Endothelial cell of umbilical vein (primary cell): ENCODE results near the gene C2. TPM values are rescaled to one million over a fixed set of nuclear protein-coding genes. Genes with fewer than 3 reads are reported as not detected.

Experiments
- BruUV-seq: library from RNA; stranded (reverse); fragments of 400-500 nt; replicated peaks from 2 replicates; lab custom pipeline; 2021; lab: Mats Ljungman, UMichigan
- CTCF ChIA-PET: fragments of 300-600, 350-600 bp; sonication (Branson Sonifier 250); formaldehyde crosslinking; loops from one replicate; lab custom pipeline; 2021; ENCODE audit warnings: antibody characterized with exemption, inconsistent platforms; lab: Charles Lee
- POLR2A ChIA-PET: fragments of 300-600, 350-600 bp; sonication (Branson Sonifier 250); formaldehyde crosslinking; loops from one replicate; lab custom pipeline; 2021; ENCODE audit warnings: antibody characterized with exemption, inconsistent platforms; lab: Charles Lee
- DNase-seq: peaks from one replicate; pipeline ENCODE4 v3.0.0-alpha.2; 2011; ENCODE audit warnings: low read depth, low spot score
- FAIRE-seq: peaks from 2 replicates; lab custom pipeline; 2011; peaks lifted over from hg19 to GRCh38; lab: Jason Lieb, UNC
- H2AFZ ChIP-seq: 2 replicates; pipeline ENCODE4 v1.6.0; 2012; ENCODE audit warnings: low read depth, low read length, control low read depth, inconsistent platforms
- H3K27ac ChIP-seq: 2 replicates; pipeline ENCODE4 v1.5.1; 2011; ENCODE audit warnings: low read depth, mild to moderate bottlenecking, control low read depth, low read length, moderate library complexity; ENCODE audit not compliant: insufficient read depth
- H3K27me3 ChIP-seq, 2 experiments: 2 replicates each; pipeline versions ENCODE4 v1.6.0 to v1.6.1; 2011; ENCODE audit warnings: low read length in 2 of 2, mixed read lengths in 1 of 2; ENCODE audit not compliant: control insufficient read depth in 2 of 2, insufficient read depth in 2 of 2
- H3K36me3 ChIP-seq, 2 experiments: 2 replicates in 1 of 2; 3 replicates in 1 of 2; pipeline ENCODE4 v1.5.1; 2011; ENCODE audit warnings: low read length in 2 of 2, mild to moderate bottlenecking in 1 of 2, moderate library complexity in 1 of 2; ENCODE audit not compliant: control insufficient read depth in 2 of 2, insufficient read depth in 2 of 2; ENCODE audit errors: extremely low read depth in 1 of 2
- H3K4me1 ChIP-seq: 3 replicates; pipeline ENCODE4 v1.5.1; 2011; ENCODE audit warnings: mild to moderate bottlenecking, low read length; ENCODE audit not compliant: control insufficient read depth, insufficient read depth; ENCODE audit errors: extremely low read depth
- H3K4me2 ChIP-seq: 2 replicates; pipeline ENCODE4 v1.6.1; 2011; ENCODE audit warnings: low read length, control low read depth, mixed read lengths; ENCODE audit not compliant: insufficient read depth
- H3K4me3 ChIP-seq, 3 experiments: fragments of 200-600 bp in 1 of 3; sonication (generic), shearing (Covaris generic) in 1 of 3; replicated peaks in 1 of 3; 2 replicates each; pipeline ENCODE4 v1.5.1; 2011 to 2016; ENCODE audit warnings: control low read depth in 3 of 3, low read length in 3 of 3, mild to moderate bottlenecking in 2 of 3, inconsistent platforms in 1 of 3, low read depth in 1 of 3, moderate library complexity in 1 of 3; ENCODE audit not compliant: insufficient read depth in 1 of 3
- H3K79me2 ChIP-seq: 2 replicates; pipeline ENCODE4 v1.6.0; 2012; ENCODE audit warnings: low read length, inconsistent platforms; ENCODE audit not compliant: control insufficient read depth, insufficient read depth
- H3K9ac ChIP-seq: replicated peaks from 2 replicates; pipeline ENCODE3; 2011; ENCODE audit warnings: low read length, control low read depth; ENCODE audit not compliant: insufficient read depth; ENCODE audit errors: extremely low read depth
- H3K9me1 ChIP-seq: replicated peaks from 3 replicates; pipeline ENCODE4 v1.6.0; 2011; ENCODE audit warnings: mild to moderate bottlenecking, low read length; ENCODE audit not compliant: control insufficient read depth, insufficient read depth; ENCODE audit errors: extremely low read depth
- H3K9me3 ChIP-seq: replicated peaks from 2 replicates; pipeline ENCODE4 v1.5.1; 2012; ENCODE audit warnings: low read length, inconsistent platforms; ENCODE audit not compliant: control insufficient read depth, insufficient read depth
- H4K20me1 ChIP-seq: replicated peaks from 2 replicates; pipeline ENCODE3; 2011; ENCODE audit warnings: mild to moderate bottlenecking, low read length; ENCODE audit not compliant: control insufficient read depth, insufficient read depth; ENCODE audit errors: extremely low read depth
- CTCF ChIP-seq, 2 donors: IDR thresholded peaks; 1 replicate in 1 of 2; 2 replicates in 1 of 2; pipeline ENCODE4 v1.5.1; 2011; ENCODE audit warnings: low read length in 2 of 2, mild to moderate bottlenecking in 2 of 2, moderate library complexity in 2 of 2, control low read depth in 1 of 2, inconsistent platforms in 1 of 2, low read depth in 1 of 2; ENCODE audit not compliant: insufficient read depth in 1 of 2; ENCODE audit errors: extremely low read depth in 1 of 2
- EZH2 ChIP-seq: IDR thresholded peaks from 2 replicates; pipeline ENCODE4 v1.6.1; 2012; ENCODE audit warnings: borderline replicate concordance, low read depth, mild to moderate bottlenecking, moderate library complexity, low read length, inconsistent platforms; ENCODE audit not compliant: severe bottlenecking
- FOS ChIP-seq: IDR thresholded peaks from 2 replicates; pipeline ENCODE4 v1.6.1; 2011; ENCODE audit warnings: mild to moderate bottlenecking, low read length, moderate library complexity, borderline replicate concordance; ENCODE audit not compliant: insufficient read depth
- GATA2 ChIP-seq: IDR thresholded peaks from 2 replicates; pipeline ENCODE4 v1.7.0; 2011; ENCODE audit warnings: low read depth, mild to moderate bottlenecking, moderate library complexity, mixed read lengths, low read length; ENCODE audit not compliant: insufficient read length, insufficient read depth
- JUN ChIP-seq: IDR thresholded peaks from 2 replicates; pipeline ENCODE4 v1.6.1; 2011; ENCODE audit warnings: borderline replicate concordance, low read depth; ENCODE audit not compliant: insufficient read length, insufficient read depth
- MAX ChIP-seq: IDR thresholded peaks from 2 replicates; pipeline ENCODE4 v1.6.1; 2011; ENCODE audit not compliant: insufficient read depth, insufficient read length
- MYC ChIP-seq: IDR thresholded peaks from one replicate; pipeline ENCODE4 v1.6.1; 2011; ENCODE audit warnings: mild to moderate bottlenecking, low read depth, low read length
- POLR2A ChIP-seq: IDR thresholded peaks from 2 replicates; pipeline ENCODE4 v1.6.1; 2012; ENCODE audit warnings: low read depth, mild to moderate bottlenecking, control low read depth, low read length
- POLR2AphosphoS5 ChIP-seq: IDR thresholded peaks from 2 replicates; pipeline ENCODE4 v1.6.1; 2012; ENCODE audit warnings: low read depth, mild to moderate bottlenecking, control low read depth, low read length, moderate library complexity; ENCODE audit not compliant: insufficient read depth
- dilution Hi-C: fragments of 300-500 bp; cut with MboI; formaldehyde crosslinking; loops from one replicate; pipeline ENCODE4 v1.15.0; 2019; ENCODE audit warnings: low sequenced_read_pairs; ENCODE audit not compliant: extremely low pct_ligation_motif_present
- intact Hi-C: fragments of 100-400 bp; cut with micrococcal nuclease; formaldehyde crosslinking; loops from one replicate; pipeline ENCODE4 v1.10.0; 2022
- polyA plus RNA-seq, 4 experiments: library from polyadenylated mRNA; depleted of rRNA in 3 of 4; stranded (reverse) in 3 of 4; unstranded in 1 of 4; fragments of >200 nt; gene quantifications; 2 replicates each; pipeline versions ENCODE4 v1.2.1 to v1.2.3, GENCODE V29; 2011 to 2012; ENCODE audit warnings: missing spikeins in 1 of 4
- total RNA-seq: library from RNA; stranded (reverse); gene quantifications from 2 replicates; pipeline ENCODE4 v1.2.3, GENCODE V29; 2021

C2 gene
- total and polyA plus RNA-seq, 2 donors (not counting 3 experiments of a cell fraction or from before 2014, with no cell fraction given): 0.60 TPM; not detected in 1

GRCh38 chr6:31948306-31948705 lies 20.8 kb downstream of the C2 start:
- dilution Hi-C loops (no loop called here), intact Hi-C loops (no loop called here)
- Histone ChIP-seq H3K36me3 (peaks cover 12 to 13% of the 10 kb centered on the region in 2 experiments), H3K79me2 (no peaks in the 10 kb centered on the region), H3K4me1 (peaks cover 3% of the 10 kb centered on the region), H4K20me1 (no peaks in the 10 kb centered on the region), H3K27ac (no peak overlapping the region), H3K9me3 (no peaks in the 10 kb centered on the region), H3K4me3 (no peak overlapping the region), H3K9ac (no peak overlapping the region), H3K27me3 (peaks cover 0 to 5% of the 10 kb centered on the region in 2 experiments), H2AFZ (no peak overlapping the region), H3K9me1 (no peaks in the 10 kb centered on the region), H3K4me2 (no peak overlapping the region)
- DNase-seq (no peak), FAIRE-seq (no peak)
- TF ChIP-seq POLR2A: no peak
- no peak for TF ChIP-seq CTCF (IDR thresholded peaks at IDR 0.05; ENCODE audit: extremely low read depth in 1 of 2, insufficient read depth in 1 of 2, low read depth in 1 of 2, low read length in 2 of 2)
- no peak for TF ChIP-seq MAX
- no peak for TF ChIP-seq FOS
- TF ChIP-seq EZH2: no peak
- TF ChIP-seq JUN: no peak
- no peak for TF ChIP-seq GATA2
- TF ChIP-seq MYC: no peak
- TF ChIP-seq POLR2AphosphoS5: no peak
- no TSS peak for BruUV-seq
- ChIA-PET POLR2A (no interaction called here), CTCF (no interaction called here)
